ENCODE results near the gene SPOCD1.

Gene SPOCD1

GRCh38 chr1:31812158-31812829, 3.5 kb downstream of the SPOCD1 start:
- Histone ChIP-seq H3K36me3 (ENCODE audit: control insufficient read depth in 1 of 2, insufficient read depth in 2 of 2, low read length in 2 of 2) (no peaks in the 10 kb centered on the region), H3K9ac (ENCODE audit: low read length) (no peak overlapping the region), H3K27ac (ENCODE audit: low read depth, low read length) (no peak overlapping the region), H3K4me3 (ENCODE audit: low read depth, low read length) (no peak overlapping the region), H2BK5ac (ENCODE audit: low read depth, low read length, poor library complexity) (no peak overlapping the region), H3K14ac (ENCODE audit: low read length) (no peak overlapping the region), H3K4me2 (ENCODE audit: low read length) (no peak overlapping the region), H3K23ac (ENCODE audit: low read length) (no peak overlapping the region), H2AK5ac (ENCODE audit: low read length) (no peak overlapping the region), H3K79me1 (ENCODE audit: low read length) (no peaks in the 10 kb centered on the region), H3K4ac (ENCODE audit: low read depth, low read length) (no peak overlapping the region), H3K27me3 (ENCODE audit: insufficient read depth, low read length) (no peaks in the 10 kb centered on the region), H3K18ac (ENCODE audit: low read length) (no peak overlapping the region), H2BK12ac (ENCODE audit: low read length) (no peak overlapping the region), H2AFZ (ENCODE audit: insufficient read depth, low read length, poor library complexity) (no peak overlapping the region), H4K91ac (ENCODE audit: low read depth, low read length) (no peak overlapping the region), H4K8ac (ENCODE audit: low read depth, low read length) (no peak overlapping the region), H3K79me2 (ENCODE audit: control insufficient read depth, insufficient read depth, low read length, poor library complexity) (no peaks in the 10 kb centered on the region), H3K9me3 (ENCODE audit: insufficient read depth, low read depth, low read length) (no peaks in the 10 kb centered on the region), H4K12ac (ENCODE audit: low read depth, low read length) (no peak overlapping the region), H3K4me1 (ENCODE audit: control insufficient read depth in 1 of 2, insufficient read depth in 2 of 2, low read length in 2 of 2) (peaks cover 10 to 11% of the 10 kb centered on the region in 2 experiments), H2BK120ac (ENCODE audit: insufficient read depth, low read length, poor library complexity) (no peak overlapping the region)
- no peak for DNase-seq
- no CpG with 5 or more reads among the region's 9 CpGs for WGBS (ENCODE audit: extremely low coverage, insufficient coverage, insufficient read length)

DNA sequence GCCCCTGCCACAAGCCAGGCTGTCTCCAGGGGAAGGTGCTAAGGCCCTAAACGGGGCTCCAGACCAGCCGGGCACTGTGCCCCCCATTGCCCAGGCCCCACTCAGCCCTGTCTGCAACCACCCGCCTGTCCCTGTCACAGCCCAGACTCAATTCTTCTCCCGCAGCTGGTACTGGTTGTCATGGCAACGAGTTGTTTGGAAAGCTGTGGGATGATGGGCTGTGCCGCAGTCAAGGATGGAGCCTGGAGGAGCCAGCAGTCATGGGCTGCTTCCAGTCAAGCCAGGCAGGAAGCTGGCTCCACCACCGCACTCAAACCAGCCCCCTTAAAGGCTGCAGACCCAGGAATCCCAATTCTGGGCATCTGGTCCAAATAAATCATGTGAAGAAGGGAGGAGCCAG, 4.2 kb downstream of the SPOCD1 start:
- H2BK12ac ChIP-seq (ENCODE audit: low read length) = no peak overlapping the region
- no peak overlapping the region for H4K12ac ChIP-seq (ENCODE audit: low read depth, low read length)
- H3K14ac ChIP-seq (ENCODE audit: low read length) = no peak overlapping the region
- no peak overlapping the region for H2AK5ac ChIP-seq (ENCODE audit: low read length)
- no peaks in the 10 kb centered on the region for H3K36me3 ChIP-seq (ENCODE audit: control insufficient read depth in 1 of 2, insufficient read depth in 2 of 2, low read length in 2 of 2)
- H3K27ac ChIP-seq (ENCODE audit: low read depth, low read length) = no peak overlapping the region
- no peak overlapping the region for H3K4me3 ChIP-seq (ENCODE audit: low read depth, low read length)
- no peak overlapping the region for H3K4me2 ChIP-seq (ENCODE audit: low read length)
- H3K4ac ChIP-seq (ENCODE audit: low read depth, low read length) = no peak overlapping the region
- H2BK5ac ChIP-seq (ENCODE audit: low read depth, low read length, poor library complexity) = no peak overlapping the region
- H3K79me2 ChIP-seq (ENCODE audit: control insufficient read depth, insufficient read depth, low read length, poor library complexity) = no peaks in the 10 kb centered on the region
- H3K9ac ChIP-seq (ENCODE audit: low read length) = no peak overlapping the region
- H2AFZ ChIP-seq (ENCODE audit: insufficient read depth, low read length, poor library complexity) = no peak overlapping the region
- no CpG with 5 or more reads among the region's 7 CpGs for WGBS (ENCODE audit: extremely low coverage, insufficient coverage, insufficient read length)
- no peaks in the 10 kb centered on the region for H3K9me3 ChIP-seq (ENCODE audit: insufficient read depth, low read depth, low read length)
- no peak overlapping the region for H3K18ac ChIP-seq (ENCODE audit: low read length)
- H4K8ac ChIP-seq (ENCODE audit: low read depth, low read length) = no peak overlapping the region
- no peak overlapping the region for H3K23ac ChIP-seq (ENCODE audit: low read length)
- no peaks in the 10 kb centered on the region for H3K79me1 ChIP-seq (ENCODE audit: low read length)
- peaks cover 10 to 11% of the 10 kb centered on the region in 2 experiments for H3K4me1 ChIP-seq (ENCODE audit: control insufficient read depth in 1 of 2, insufficient read depth in 2 of 2, low read length in 2 of 2)
- no peak overlapping the region for H2BK120ac ChIP-seq (ENCODE audit: insufficient read depth, low read length, poor library complexity)
- no peak overlapping the region for H4K91ac ChIP-seq (ENCODE audit: low read depth, low read length)
- H3K27me3 ChIP-seq (ENCODE audit: insufficient read depth, low read length) = no peaks in the 10 kb centered on the region
- peak; percentile 30 to 77 for DNase-seq

DNA sequence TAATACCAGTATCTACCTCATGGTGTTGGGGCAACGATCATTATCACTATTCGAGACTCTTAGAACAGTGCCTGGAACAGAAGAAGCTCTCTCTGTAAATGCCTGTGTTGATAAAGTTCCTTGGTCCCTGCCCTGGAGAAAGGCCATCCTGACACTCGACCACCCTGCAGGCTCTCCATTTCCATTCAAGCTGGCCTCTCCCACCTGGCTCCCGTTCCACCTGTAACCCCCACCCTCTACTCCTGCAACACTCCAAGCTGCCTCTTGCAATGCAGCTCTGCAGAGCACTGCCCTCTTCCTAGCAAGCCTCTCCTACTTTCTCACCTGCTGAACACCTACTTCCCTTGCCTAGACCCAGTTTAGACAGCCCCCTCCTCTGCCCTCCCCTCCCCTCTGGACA, 6.1 kb downstream of the SPOCD1 start:
- Histone ChIP-seq H3K4me3 (ENCODE audit: low read depth, low read length) (no peak overlapping the region), H3K36me3 (ENCODE audit: control insufficient read depth in 1 of 2, insufficient read depth in 2 of 2, low read length in 2 of 2) (no peaks in the 10 kb centered on the region), H3K79me2 (ENCODE audit: control insufficient read depth, insufficient read depth, low read length, poor library complexity) (no peaks in the 10 kb centered on the region), H3K14ac (ENCODE audit: low read length) (no peak overlapping the region), H3K23ac (ENCODE audit: low read length) (no peak overlapping the region), H3K9ac (ENCODE audit: low read length) (no peak overlapping the region), H3K4me1 (ENCODE audit: control insufficient read depth in 1 of 2, insufficient read depth in 2 of 2, low read length in 2 of 2) (peaks cover 3 to 4% of the 10 kb centered on the region in 2 experiments), H3K18ac (ENCODE audit: low read length) (no peak overlapping the region), H4K8ac (ENCODE audit: low read depth, low read length) (no peak overlapping the region), H2BK5ac (ENCODE audit: low read depth, low read length, poor library complexity) (no peak overlapping the region), H3K9me3 (ENCODE audit: insufficient read depth, low read depth, low read length) (no peaks in the 10 kb centered on the region), H2BK120ac (ENCODE audit: insufficient read depth, low read length, poor library complexity) (no peak overlapping the region), H3K4me2 (ENCODE audit: low read length) (no peak overlapping the region), H2AK5ac (ENCODE audit: low read length) (no peak overlapping the region), H2AFZ (ENCODE audit: insufficient read depth, low read length, poor library complexity) (no peak overlapping the region), H2BK12ac (ENCODE audit: low read length) (no peak overlapping the region), H3K79me1 (ENCODE audit: low read length) (no peaks in the 10 kb centered on the region), H3K27ac (ENCODE audit: low read depth, low read length) (no peak overlapping the region), H3K27me3 (ENCODE audit: insufficient read depth, low read length) (no peaks in the 10 kb centered on the region), H3K4ac (ENCODE audit: low read depth, low read length) (no peak overlapping the region), H4K91ac (ENCODE audit: low read depth, low read length) (no peak overlapping the region), H4K12ac (ENCODE audit: low read depth, low read length) (no peak overlapping the region)
- DNase-seq = no peak
- no CpG with 5 or more reads among the region's 4 CpGs for WGBS (ENCODE audit: extremely low coverage, insufficient coverage, insufficient read length)

DNA sequence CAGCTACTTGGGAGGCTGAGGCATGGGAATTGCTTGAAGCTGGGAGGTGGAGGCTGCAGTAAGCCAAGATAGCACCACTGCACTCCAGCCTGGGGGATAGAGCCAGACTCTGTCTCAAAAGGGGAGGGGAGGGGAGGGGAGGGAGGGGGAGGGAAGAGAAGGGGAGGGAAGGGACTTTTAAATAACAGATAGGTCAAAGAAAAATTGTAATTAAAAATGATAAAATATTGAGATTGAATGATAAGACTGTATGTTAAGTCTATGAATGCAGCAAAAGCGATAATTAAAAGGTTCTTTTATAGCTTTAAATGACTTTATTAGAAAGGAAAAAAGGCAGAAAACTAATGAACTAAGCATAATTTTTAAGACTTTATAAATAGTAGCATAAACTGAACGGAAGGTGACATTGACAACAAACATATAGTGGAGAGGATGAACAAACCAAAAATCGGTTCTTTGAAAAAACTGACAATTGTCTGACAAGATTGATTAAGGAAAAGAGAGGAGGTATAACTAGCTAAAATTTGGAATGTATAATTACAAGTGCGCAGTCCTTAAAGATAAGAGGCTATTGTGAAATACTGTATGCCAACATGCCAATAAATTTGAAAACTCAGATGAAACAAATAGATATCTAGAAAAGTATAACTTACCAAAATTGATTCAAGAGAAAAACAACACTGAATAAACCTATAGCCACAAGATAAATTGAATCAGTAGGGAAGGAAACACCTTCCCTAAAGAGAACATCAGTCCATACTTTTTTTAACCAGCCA, 8.4 kb downstream of the SPOCD1 start:
- Histone ChIP-seq H3K18ac (ENCODE audit: low read length) (no peak overlapping the region), H3K4me2 (ENCODE audit: low read length) (no peak overlapping the region), H4K91ac (ENCODE audit: low read depth, low read length) (no peak overlapping the region), H3K4me3 (ENCODE audit: low read depth, low read length) (no peak overlapping the region), H2BK12ac (ENCODE audit: low read length) (no peak overlapping the region), H2BK5ac (ENCODE audit: low read depth, low read length, poor library complexity) (no peak overlapping the region), H3K9ac (ENCODE audit: low read length) (no peak overlapping the region), H2AFZ (ENCODE audit: insufficient read depth, low read length, poor library complexity) (no peak overlapping the region), H3K23ac (ENCODE audit: low read length) (no peak overlapping the region), H3K79me2 (ENCODE audit: control insufficient read depth, insufficient read depth, low read length, poor library complexity) (no peaks in the 10 kb centered on the region), H2AK5ac (ENCODE audit: low read length) (no peak overlapping the region), H4K12ac (ENCODE audit: low read depth, low read length) (no peak overlapping the region), H3K36me3 (ENCODE audit: control insufficient read depth in 1 of 2, insufficient read depth in 2 of 2, low read length in 2 of 2) (no peaks in the 10 kb centered on the region), H3K79me1 (ENCODE audit: low read length) (no peaks in the 10 kb centered on the region), H3K9me3 (ENCODE audit: insufficient read depth, low read depth, low read length) (no peaks in the 10 kb centered on the region), H3K4ac (ENCODE audit: low read depth, low read length) (no peak overlapping the region), H2BK120ac (ENCODE audit: insufficient read depth, low read length, poor library complexity) (no peak overlapping the region), H3K14ac (ENCODE audit: low read length) (no peak overlapping the region), H3K4me1 (ENCODE audit: control insufficient read depth in 1 of 2, insufficient read depth in 2 of 2, low read length in 2 of 2) (no peaks in the 10 kb centered on the region), H3K27ac (ENCODE audit: low read depth, low read length) (no peak overlapping the region), H4K8ac (ENCODE audit: low read depth, low read length) (no peak overlapping the region), H3K27me3 (ENCODE audit: insufficient read depth, low read length) (no peaks in the 10 kb centered on the region)
- no peak for DNase-seq
- WGBS (ENCODE audit: extremely low coverage, insufficient coverage, insufficient read length) = no CpG with 5 or more reads among the region's 4 CpGs

Measured in trophoblast cell (in vitro differentiated cells and primary cell).